Measurements from ENCODE around the gene HAPSTR1. TPM values are rescaled to one million over a fixed set of nuclear protein-coding genes. Genes with fewer than 3 reads are reported as not detected.

The HAPSTR1 gene
- polyA plus RNA-seq, 2 of the 4 experiments (the other 2 are of a cell fraction), result 22.4 to 36.9 TPM

GRCh38 chr16:9095656-9096397, 4.4 kb downstream of the HAPSTR1 start:
- ChIA-PET CTCF (interaction anchor here (0.6 kb wide), 1 partner anchor 1456 kb away, joined by 3 read pairs; no protein-coding TSS in a partner anchor), POLR2A (interaction anchor here (1.0 kb wide), 1 partner anchor 48 kb away, joined by 3 read pairs; no protein-coding TSS in a partner anchor)
- Histone ChIP-seq H3K27ac (no peak overlapping the region), H3K4me3 (peak overlapping the region; percentile 89; the same call in 1 of the 3 replicates), H3K4me1 (peaks cover 71% of the 10 kb centered on the region), H3K4me2 (peak overlapping the region; percentile 96), H3K9me3 (no peaks in the 10 kb centered on the region)
- FAIRE-seq (no peak), ATAC-seq (no peak), DNase-seq (ENCODE audit: low read depth in 1 of 2, low spot score in 1 of 2) (no peak)
- 82% methylated on average over 1 of the region's 1 CpG for WGBS (ENCODE audit: missing lambda C conversion rate)
- no peak for TF ChIP-seq SMC3 (IDR thresholded peaks at IDR 0.05)
- no peak for TF ChIP-seq CTCF (IDR thresholded peaks at IDR 0.05)
- no peak for TF ChIP-seq RNF2 (IDR thresholded peaks at IDR 0.05; ENCODE audit: borderline replicate concordance, low read depth)
- TF ChIP-seq ZSCAN20 (CRISPR knock-in tag; IDR thresholded peaks at IDR 0.05), result no peak
- TF ChIP-seq, protein P1, sequence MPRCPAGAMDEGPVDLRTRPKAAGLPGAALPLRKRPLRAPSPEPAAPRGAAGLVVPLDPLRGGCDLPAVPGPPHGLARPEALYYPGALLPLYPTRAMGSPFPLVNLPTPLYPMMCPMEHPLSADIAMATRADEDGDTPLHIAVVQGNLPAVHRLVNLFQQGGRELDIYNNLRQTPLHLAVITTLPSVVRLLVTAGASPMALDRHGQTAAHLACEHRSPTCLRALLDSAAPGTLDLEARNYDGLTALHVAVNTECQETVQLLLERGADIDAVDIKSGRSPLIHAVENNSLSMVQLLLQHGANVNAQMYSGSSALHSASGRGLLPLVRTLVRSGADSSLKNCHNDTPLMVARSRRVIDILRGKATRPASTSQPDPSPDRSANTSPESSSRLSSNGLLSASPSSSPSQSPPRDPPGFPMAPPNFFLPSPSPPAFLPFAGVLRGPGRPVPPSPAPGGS (IDR thresholded peaks at IDR 0.05), result no peak
- no peak for TF ChIP-seq RARB (CRISPR knock-in tag; IDR thresholded peaks at IDR 0.05)
- no peak for TF ChIP-seq HOXA7 (CRISPR knock-in tag; IDR thresholded peaks at IDR 0.05)
- TF ChIP-seq, protein P2, sequence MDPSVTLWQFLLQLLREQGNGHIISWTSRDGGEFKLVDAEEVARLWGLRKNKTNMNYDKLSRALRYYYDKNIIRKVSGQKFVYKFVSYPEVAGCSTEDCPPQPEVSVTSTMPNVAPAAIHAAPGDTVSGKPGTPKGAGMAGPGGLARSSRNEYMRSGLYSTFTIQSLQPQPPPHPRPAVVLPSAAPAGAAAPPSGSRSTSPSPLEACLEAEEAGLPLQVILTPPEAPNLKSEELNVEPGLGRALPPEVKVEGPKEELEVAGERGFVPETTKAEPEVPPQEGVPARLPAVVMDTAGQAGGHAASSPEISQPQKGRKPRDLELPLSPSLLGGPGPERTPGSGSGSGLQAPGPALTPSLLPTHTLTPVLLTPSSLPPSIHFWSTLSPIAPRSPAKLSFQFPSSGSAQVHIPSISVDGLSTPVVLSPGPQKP (IDR thresholded peaks at IDR 0.05; ENCODE audit: low read depth, low read length), result no peak
- no peak for TF ChIP-seq PBX3 (IDR thresholded peaks at IDR 0.05)
- TF ChIP-seq NR3C1 (IDR thresholded peaks at IDR 0.05), result no peak
- no peak for TF ChIP-seq FOSL2 (IDR thresholded peaks at IDR 0.05)
- no peak for TF ChIP-seq FOSL2 (CRISPR knock-in tag; IDR thresholded peaks at IDR 0.05)

DNA sequence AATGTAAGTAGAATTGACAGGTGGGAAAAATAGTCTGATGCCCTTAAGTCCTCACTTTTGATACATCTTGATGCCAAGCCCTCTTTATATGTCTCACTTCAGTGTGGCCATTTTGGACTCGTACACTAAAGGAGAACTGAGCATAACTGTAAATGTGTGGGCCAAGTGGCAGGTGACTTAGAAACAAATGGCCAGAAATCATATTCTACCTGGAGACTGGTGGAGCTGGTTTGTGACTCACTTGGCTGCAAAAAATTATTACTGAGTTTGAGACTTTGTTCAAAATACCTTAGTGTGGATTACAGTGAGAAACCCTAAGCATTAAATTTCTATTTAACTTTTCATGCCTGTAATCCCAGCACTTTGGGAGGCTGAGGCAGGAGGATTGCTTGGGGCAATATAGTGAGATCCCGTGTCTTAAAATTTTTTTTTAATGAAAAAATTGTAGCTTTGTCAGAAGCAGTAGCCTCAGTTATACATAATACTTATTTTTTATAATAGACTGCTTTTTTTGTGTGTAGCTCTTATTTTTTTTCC, 5.0 kb downstream of the HAPSTR1 start:
- no peak for ATAC-seq
- FAIRE-seq, result no peak
- no peak overlapping the region for H3K4me3 ChIP-seq
- TF ChIP-seq RFX5 (IDR thresholded peaks at IDR 0.05) (no peak), ZNF302 (CRISPR knock-in tag; IDR thresholded peaks at IDR 0.05) (no peak), CHD2 (IDR thresholded peaks at IDR 0.05; ENCODE audit: low read length, partially characterized antibody) (no peak), SREBF2 (IDR thresholded peaks at IDR 0.05) (no peak), MYC (IDR thresholded peaks at IDR 0.05; ENCODE audit: borderline replicate concordance, low read length) (no peak), EHF (CRISPR knock-in tag; IDR thresholded peaks at IDR 0.05) (no peak), RNF2 (IDR thresholded peaks at IDR 0.05; ENCODE audit: borderline replicate concordance, low read depth) (no peak), ZFP36 (IDR thresholded peaks at IDR 0.05; ENCODE audit: borderline replicate concordance, partially characterized antibody) (no peak), HDAC2 (IDR thresholded peaks at IDR 0.05) (no peak), NFE2L2 (conservative IDR thresholded peaks at IDR 0.05; ENCODE audit: low read length) (no peak), HOXB5 (CRISPR knock-in tag; IDR thresholded peaks at IDR 0.05) (no peak), MAFK (IDR thresholded peaks at IDR 0.05; ENCODE audit: partially characterized antibody) (no peak), MAX (IDR thresholded peaks at IDR 0.05) (no peak), PHF8 (IDR thresholded peaks at IDR 0.05; ENCODE audit: borderline replicate concordance, low read depth) (no peak), HEYL (CRISPR knock-in tag; IDR thresholded peaks at IDR 0.05) (no peak), CBX8 (IDR thresholded peaks at IDR 0.05) (no peak), TFCP2L1 (CRISPR knock-in tag; IDR thresholded peaks at IDR 0.05) (no peak), EHMT2 (IDR thresholded peaks at IDR 0.05; ENCODE audit: low read depth) (no peak), FOXS1 (CRISPR knock-in tag; IDR thresholded peaks at IDR 0.05) (no peak)
- TF ChIP-seq, protein P2 (IDR thresholded peaks at IDR 0.05; ENCODE audit: low read depth, low read length), result no peak
- peak overlapping the region; percentile 96; the same call in 2 of the 3 replicates for H3K4me2 ChIP-seq
- ChIA-PET POLR2A (interaction anchor here (1.0 kb wide), 1 partner anchor 49 kb away, joined by 3 read pairs; no protein-coding TSS in a partner anchor), CTCF (interaction anchor here (0.6 to 2.6 kb wide), 5 partner anchors 13 to 1455 kb away, joined by 3 to 10 read pairs (median 3); no protein-coding TSS in a partner anchor)
- H3K4me1 ChIP-seq, result peaks cover 73% of the 10 kb centered on the region
- no peaks in the 10 kb centered on the region for H3K9me3 ChIP-seq
- 89% methylated on average over 2 of the region's 2 CpGs for WGBS (ENCODE audit: missing lambda C conversion rate)
- no peak for DNase-seq (ENCODE audit: low read depth in 1 of 2, low spot score in 1 of 2)
- no peak overlapping the region for H3K27ac ChIP-seq

Measured in A549 (cell line).